ENCODE results near the gene PPP1R15B. TPM values are rescaled to one million over a fixed set of nuclear protein-coding genes. Genes with fewer than 3 reads are reported as not detected.

The PPP1R15B gene
- total RNA-seq, 4 donors from 2014 or later, result 62.3 to 238 (median 124) TPM

- DNase-seq (ENCODE audit: low spot score), result no peak
- peak; percentile 39 for ATAC-seq (ENCODE audit: low FRiP score)
- no peak for TF ChIP-seq CTCF (IDR thresholded peaks at IDR 0.05)
Observed at GRCh38 chr1:204443871-204444581, 32.4 kb upstream of the PPP1R15B start.

- TF ChIP-seq CTCF (IDR thresholded peaks at IDR 0.05), result no peak
- no peak for DNase-seq (ENCODE audit: low spot score)
- ATAC-seq (ENCODE audit: low FRiP score), result no peak
Observed at GRCh38 chr1:204443260-204443619, 31.6 kb upstream of the PPP1R15B start.

- no peak for ATAC-seq (ENCODE audit: low FRiP score)
- no peak for DNase-seq (ENCODE audit: low spot score)
- no peak for TF ChIP-seq CTCF (IDR thresholded peaks at IDR 0.05)
Observed at GRCh38 chr1:204442376-204443259, 31.0 kb upstream of the PPP1R15B start.

- ATAC-seq (ENCODE audit: low FRiP score), result no peak
- no peak for TF ChIP-seq CTCF (IDR thresholded peaks at IDR 0.05)
- no peak for DNase-seq (ENCODE audit: low spot score)
Observed at GRCh38 chr1:204441558-204441957, 29.9 kb upstream of the PPP1R15B start.

GRCh38 chr1:204439621-204440375, 28.2 kb upstream of the PPP1R15B start:
- no peak for ATAC-seq (ENCODE audit: low FRiP score)

GRCh38 chr1:204438628-204439027, 27.0 kb upstream of the PPP1R15B start:
- TF ChIP-seq CTCF (IDR thresholded peaks at IDR 0.05), result no peak
- DNase-seq (ENCODE audit: low spot score), result no peak
- peak; percentile 89 for ATAC-seq (ENCODE audit: low FRiP score)

More at GRCh38 chr1:204439621-204440375, 28.2 kb upstream of the PPP1R15B start:
- no peak for DNase-seq (ENCODE audit: low spot score)
- TF ChIP-seq CTCF (IDR thresholded peaks at IDR 0.05), result no peak
